PFSK-1 (cell line): ENCODE data around the gene PSMA3.

Experiments
- FOXP2 ChIP-seq: optimal IDR thresholded peaks from 2 replicates; pipeline ENCODE3; 2011; ENCODE audit warnings: borderline replicate concordance, control low read depth, inconsistent platforms; ENCODE audit not compliant: insufficient read depth; ENCODE audit errors: extremely low read length, extremely low read depth
- POLR2AphosphoS5 ChIP-seq: IDR thresholded peaks from 2 replicates; pipeline ENCODE4 v1.6.1; 2012; ENCODE audit warnings: low read depth, mild to moderate bottlenecking, control low read depth, low read length, moderate library complexity
- SIN3A ChIP-seq: IDR thresholded peaks from 2 replicates; pipeline ENCODE4 v1.6.1; 2012; ENCODE audit warnings: mild to moderate bottlenecking, low read length, moderate library complexity, borderline replicate concordance; ENCODE audit not compliant: insufficient read depth
- TAF1 ChIP-seq: IDR thresholded peaks from 2 replicates; pipeline ENCODE4 v1.6.1; 2012; ENCODE audit warnings: low read length, control low read depth, borderline replicate concordance; ENCODE audit not compliant: insufficient read depth
- TF ChIP-seq, protein P1 (sequence below), 2 experiments: IDR thresholded peaks; 2 replicates each; pipeline versions ENCODE4 v1.6.1 to v1.8.0; 2011 to 2012; ENCODE audit warnings: low read depth in 2 of 2, low read length in 2 of 2, control low read depth in 1 of 2, inconsistent platforms in 1 of 2, mild to moderate bottlenecking in 1 of 2, moderate library complexity in 1 of 2; ENCODE audit not compliant: insufficient read depth in 1 of 2

Gene PSMA3

DNA sequence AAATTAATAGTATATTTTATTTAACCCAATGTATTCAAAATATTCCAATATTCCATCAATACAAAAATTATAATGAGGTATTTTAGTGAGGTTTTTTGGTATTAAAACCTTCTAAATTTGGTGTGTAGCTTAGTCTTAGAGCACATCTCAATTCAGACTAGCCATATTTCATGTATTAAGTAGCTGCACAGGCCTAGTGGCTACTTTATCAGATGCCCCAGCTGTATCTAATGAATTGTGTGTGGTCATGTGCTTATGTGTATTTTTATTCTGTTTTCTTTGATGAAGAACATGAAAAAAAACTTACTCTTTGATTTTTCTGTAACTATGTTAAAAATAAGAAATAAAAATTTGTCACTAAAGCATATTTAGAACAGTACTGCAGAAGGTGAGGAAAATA lies 31.5 kb upstream of the PSMA3 start:
- TF ChIP-seq SIN3A, result no peak
- TF ChIP-seq FOXP2, result no peak
- no peak for TF ChIP-seq TAF1
- TF ChIP-seq POLR2AphosphoS5, result no peak
- TF ChIP-seq, protein P1, sequence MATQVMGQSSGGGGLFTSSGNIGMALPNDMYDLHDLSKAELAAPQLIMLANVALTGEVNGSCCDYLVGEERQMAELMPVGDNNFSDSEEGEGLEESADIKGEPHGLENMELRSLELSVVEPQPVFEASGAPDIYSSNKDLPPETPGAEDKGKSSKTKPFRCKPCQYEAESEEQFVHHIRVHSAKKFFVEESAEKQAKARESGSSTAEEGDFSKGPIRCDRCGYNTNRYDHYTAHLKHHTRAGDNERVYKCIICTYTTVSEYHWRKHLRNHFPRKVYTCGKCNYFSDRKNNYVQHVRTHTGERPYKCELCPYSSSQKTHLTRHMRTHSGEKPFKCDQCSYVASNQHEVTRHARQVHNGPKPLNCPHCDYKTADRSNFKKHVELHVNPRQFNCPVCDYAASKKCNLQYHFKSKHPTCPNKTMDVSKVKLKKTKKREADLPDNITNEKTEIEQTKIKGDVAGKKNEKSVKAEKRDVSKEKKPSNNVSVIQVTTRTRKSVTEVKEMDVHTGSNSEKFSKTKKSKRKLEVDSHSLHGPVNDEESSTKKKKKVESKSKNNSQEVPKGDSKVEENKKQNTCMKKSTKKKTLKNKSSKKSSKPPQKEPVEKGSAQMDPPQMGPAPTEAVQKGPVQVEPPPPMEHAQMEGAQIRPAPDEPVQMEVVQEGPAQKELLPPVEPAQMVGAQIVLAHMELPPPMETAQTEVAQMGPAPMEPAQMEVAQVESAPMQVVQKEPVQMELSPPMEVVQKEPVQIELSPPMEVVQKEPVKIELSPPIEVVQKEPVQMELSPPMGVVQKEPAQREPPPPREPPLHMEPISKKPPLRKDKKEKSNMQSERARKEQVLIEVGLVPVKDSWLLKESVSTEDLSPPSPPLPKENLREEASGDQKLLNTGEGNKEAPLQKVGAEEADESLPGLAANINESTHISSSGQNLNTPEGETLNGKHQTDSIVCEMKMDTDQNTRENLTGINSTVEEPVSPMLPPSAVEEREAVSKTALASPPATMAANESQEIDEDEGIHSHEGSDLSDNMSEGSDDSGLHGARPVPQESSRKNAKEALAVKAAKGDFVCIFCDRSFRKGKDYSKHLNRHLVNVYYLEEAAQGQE (IDR thresholded peaks at IDR 0.05; ENCODE audit: insufficient read depth in 1 of 2, low read depth in 2 of 2, low read length in 2 of 2), result no peak

DNA sequence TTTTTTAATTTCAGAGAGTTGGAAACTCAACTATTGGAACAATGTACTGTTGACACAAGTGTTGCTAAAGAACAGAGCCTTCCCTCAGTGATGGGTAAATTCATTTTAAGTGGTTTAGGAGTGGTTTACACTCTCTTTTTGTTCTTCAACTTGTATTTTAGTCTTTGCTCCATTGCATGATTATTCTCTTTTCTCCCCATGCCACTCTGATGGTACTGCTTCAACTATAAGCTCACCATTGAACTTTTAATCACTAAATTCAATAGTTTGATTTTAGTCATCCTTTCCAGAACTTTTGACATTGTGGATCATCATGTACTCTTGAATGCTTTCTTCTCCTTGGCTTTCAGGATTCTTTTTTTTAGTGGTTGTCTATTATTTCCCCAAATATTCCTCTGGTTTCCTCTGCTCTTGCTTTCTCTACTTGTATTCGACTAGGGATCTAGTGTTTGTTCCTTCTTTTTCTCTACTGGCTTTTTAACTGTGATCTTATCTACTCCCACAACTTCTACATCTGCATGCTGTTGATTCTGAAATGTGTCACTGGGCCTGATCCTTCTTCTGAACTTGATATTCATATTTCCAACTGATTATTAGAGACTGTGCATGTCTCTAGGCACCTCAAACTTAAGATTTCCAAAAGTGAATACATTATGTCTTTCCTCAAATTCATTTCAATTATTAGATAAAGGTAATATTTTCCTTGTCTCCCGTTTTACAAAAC lies 29.3 kb upstream of the PSMA3 start:
- TF ChIP-seq, protein P1 (IDR thresholded peaks at IDR 0.05; ENCODE audit: insufficient read depth in 1 of 2, low read depth in 2 of 2, low read length in 2 of 2), result no peak
- no peak for TF ChIP-seq TAF1
- TF ChIP-seq SIN3A, result no peak
- no peak for TF ChIP-seq POLR2AphosphoS5
- no peak for TF ChIP-seq FOXP2

DNA sequence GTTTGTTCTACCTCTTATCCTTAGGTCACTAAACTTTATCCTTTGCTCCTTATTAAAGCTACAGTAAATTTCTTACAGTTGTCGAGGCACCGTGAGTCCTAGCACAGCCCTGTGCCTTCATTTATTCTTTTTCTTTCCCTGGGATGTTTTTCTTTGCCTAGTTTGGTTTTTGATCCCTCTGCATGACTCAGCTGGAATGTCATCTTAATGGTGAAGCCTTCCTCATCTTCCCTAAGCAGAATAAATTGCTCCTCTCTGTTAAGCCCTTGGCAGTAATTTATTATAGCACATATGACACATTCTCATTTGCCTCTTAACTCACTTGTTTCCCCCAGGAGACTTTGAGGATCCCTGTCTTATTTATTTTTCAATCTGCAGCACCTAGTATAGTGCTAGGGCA lies 28.1 kb upstream of the PSMA3 start:
- TF ChIP-seq TAF1, result no peak
- no peak for TF ChIP-seq SIN3A

DNA sequence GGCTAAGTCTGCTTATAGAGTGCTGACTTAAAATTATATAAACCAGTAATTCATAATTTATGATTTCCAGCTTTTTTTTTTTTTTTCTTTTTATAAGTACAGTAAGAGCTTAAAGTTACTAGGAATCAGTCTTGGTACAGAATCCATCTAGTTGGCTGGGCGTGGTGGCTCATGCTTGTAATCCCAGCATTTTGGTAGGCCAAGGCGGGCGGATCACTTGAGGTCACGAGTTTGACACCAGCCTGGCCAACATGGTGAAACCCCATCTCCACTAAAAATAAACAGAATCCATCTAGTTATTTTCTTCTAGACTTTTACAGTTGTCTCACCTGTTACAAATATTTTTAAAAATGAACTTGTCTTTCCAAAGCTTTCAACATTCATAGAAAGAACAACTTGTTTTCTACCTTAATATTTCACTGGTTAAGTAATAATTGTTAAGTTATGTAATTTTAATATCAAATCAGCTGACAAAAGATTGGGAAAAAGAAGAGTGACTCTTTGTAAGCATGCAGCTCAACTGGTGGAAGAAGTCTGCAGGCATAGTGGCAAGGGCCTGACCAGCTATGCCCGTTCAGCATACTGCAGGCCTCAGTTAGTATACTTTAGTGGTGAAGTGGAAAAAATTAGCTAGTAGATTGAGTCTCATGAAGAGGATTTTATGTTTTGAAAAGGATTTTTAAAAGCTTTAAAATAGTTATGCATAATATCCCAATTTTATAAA lies 17.4 kb upstream of the PSMA3 start:
- TF ChIP-seq TAF1, result no peak
- no peak for TF ChIP-seq SIN3A
- TF ChIP-seq FOXP2, result no peak
- TF ChIP-seq, protein P1 (IDR thresholded peaks at IDR 0.05; ENCODE audit: insufficient read depth in 1 of 2, low read depth in 2 of 2, low read length in 2 of 2), result no peak
- no peak for TF ChIP-seq POLR2AphosphoS5

DNA sequence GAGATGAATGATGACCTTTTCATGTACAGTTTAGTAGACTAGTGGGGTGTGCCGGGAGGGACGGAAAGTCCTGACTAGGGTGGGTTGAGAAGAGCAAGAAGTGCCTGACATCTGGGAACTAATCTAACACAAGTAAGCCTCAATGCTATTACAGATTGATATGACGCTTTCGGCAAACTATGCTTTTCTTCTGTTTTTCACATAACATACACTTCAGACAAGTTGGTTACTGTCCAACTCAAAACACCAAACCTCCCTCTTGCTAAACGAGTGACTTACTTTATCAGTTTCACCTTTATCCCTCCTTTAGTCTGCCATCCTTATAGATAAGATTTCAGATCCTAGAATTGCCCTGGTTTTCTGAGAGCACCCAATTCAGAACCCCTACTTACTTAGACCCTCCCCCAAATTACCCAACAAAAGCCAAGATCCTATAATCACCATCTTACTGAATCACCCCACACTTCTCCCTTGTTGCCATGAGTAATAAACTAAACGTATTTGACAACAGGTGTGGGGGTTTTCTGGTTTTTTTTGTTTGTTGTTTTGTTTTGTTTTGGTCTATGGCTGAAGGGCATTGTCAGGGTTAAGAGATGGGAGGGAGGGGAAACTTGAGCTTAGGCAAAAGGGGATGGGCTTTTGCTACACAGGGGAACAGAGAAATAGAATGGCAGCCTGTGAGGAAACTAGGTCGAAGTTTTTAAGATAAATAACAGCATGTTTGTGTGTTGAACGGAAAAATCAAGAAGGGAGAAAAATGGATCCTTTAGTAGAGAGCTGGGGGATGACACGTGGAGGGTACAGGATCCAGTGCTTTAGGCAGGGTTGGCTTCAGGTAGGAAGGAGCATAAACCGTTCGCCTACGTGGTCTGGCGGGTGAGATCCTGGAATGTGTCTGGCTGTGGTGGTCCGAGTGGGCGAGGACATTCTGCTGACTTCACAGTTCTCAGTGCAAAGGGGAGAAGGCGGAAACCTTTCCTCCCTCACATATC lies 6.1 kb upstream of the PSMA3 start:
- no peak for TF ChIP-seq POLR2AphosphoS5
- TF ChIP-seq, protein P1 (IDR thresholded peaks at IDR 0.05; ENCODE audit: insufficient read depth in 1 of 2, low read depth in 2 of 2, low read length in 2 of 2), result no peak
- TF ChIP-seq SIN3A, result no peak
- TF ChIP-seq FOXP2, result no peak
- TF ChIP-seq TAF1, result no peak
